Measurements from ENCODE around the gene F5. TPM values are rescaled to one million over a fixed set of nuclear protein-coding genes. Genes with fewer than 3 reads are reported as not detected.

The F5 gene
- total and polyA plus RNA-seq, 2 of the 13 experiments (the other 11 are each of a cell fraction or from before 2014, with no cell fraction given): 38.3 to 64.0 TPM

DNA sequence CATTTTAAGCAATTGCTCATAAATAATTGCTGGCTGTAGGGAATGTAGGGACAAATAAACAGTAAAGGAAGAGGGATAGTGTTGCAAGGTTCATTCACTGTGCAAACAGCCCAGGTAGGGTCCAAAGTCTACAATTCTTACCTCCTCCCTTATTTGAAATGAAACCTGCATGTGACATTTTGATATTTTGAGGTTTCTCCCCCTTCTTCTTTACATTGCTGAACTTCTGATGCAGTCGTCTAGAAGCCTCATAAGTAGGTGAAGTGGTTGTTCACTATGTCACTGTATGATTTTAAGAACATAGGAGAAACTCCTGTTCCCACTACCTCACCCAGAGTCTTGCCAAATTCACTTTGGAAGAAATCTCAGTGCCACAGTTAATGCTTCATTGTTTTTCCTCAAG lies 16.1 kb downstream of the F5 start (continued):
- no peak for TF ChIP-seq SOX13 (IDR thresholded peaks at IDR 0.05)
- peak in 1 of 2 experiments; percentile 82; a peak in 2 of 4 replicates for TF ChIP-seq SOX13 (CRISPR knock-in tag; conservative IDR thresholded peaks at IDR 0.05 in 1 of 2, IDR thresholded peaks at IDR 0.05 in 1 of 2)
- TF ChIP-seq, protein P1, sequence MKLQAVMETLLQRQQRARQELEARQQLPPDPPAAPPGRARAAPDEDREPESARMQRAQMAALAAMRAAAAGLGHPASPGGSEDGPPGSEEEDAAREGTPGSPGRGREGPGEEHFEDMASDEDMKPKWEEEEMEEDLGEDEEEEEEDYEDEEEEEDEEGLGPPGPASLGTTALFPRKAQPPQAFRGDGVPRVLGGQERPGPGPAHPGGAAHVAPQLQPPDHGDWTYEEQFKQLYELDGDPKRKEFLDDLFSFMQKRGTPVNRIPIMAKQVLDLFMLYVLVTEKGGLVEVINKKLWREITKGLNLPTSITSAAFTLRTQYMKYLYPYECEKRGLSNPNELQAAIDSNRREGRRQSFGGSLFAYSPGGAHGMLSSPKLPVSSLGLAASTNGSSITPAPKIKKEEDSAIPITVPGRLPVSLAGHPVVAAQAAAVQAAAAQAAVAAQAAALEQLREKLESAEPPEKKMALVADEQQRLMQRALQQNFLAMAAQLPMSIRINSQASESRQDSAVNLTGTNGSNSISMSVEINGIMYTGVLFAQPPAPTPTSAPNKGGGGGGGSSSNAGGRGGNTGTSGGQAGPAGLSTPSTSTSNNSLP (IDR thresholded peaks at IDR 0.05; ENCODE audit: low read depth, low read length): peak; percentile 96
- 0 out of 2 replicates have a peak, but pooled peaks have one; percentile 11 for TF ChIP-seq RBFOX2 (IDR thresholded peaks at IDR 0.05; ENCODE audit: low read depth, low read length)
- peak; percentile 73 for TF ChIP-seq SIX4 (CRISPR knock-in tag; IDR thresholded peaks at IDR 0.05)
- peak; percentile 61; the same call in 1 of the 2 replicates for TF ChIP-seq RNF219 (CRISPR knock-in tag; IDR thresholded peaks at IDR 0.05)
- TF ChIP-seq MED13 (CRISPR knock-in tag; IDR thresholded peaks at IDR 0.05): 0 out of 2 replicates have a peak, but pooled peaks have one; percentile 26
- TF ChIP-seq HHEX (CRISPR knock-in tag; IDR thresholded peaks at IDR 0.05): 0 out of 2 replicates have a peak, but pooled peaks have one; percentile 20
- TF ChIP-seq MBD4 (IDR thresholded peaks at IDR 0.05; ENCODE audit: borderline replicate concordance, low read length): peak; percentile 80; the same call in 1 of the 2 replicates
- TF ChIP-seq THAP11 (CRISPR knock-in tag; IDR thresholded peaks at IDR 0.05): 0 out of 2 replicates have a peak, but pooled peaks have one; percentile 56
- TF ChIP-seq MIER3 (CRISPR knock-in tag; IDR thresholded peaks at IDR 0.05; ENCODE audit: borderline replicate concordance): peak; percentile 61; the same call in 1 of the 2 replicates
- TF ChIP-seq ZGPAT (CRISPR knock-in tag; IDR thresholded peaks at IDR 0.05): peak; percentile 56; the same call in 1 of the 2 replicates
- TF ChIP-seq SALL1 (CRISPR knock-in tag; IDR thresholded peaks at IDR 0.05): peak; percentile 92; the same call in 1 of the 2 replicates
- TF ChIP-seq BCL6 (CRISPR knock-in tag; IDR thresholded peaks at IDR 0.05): 0 out of 2 replicates have a peak, but pooled peaks have one; percentile 48
- peak; percentile 81 for TF ChIP-seq TEAD3 (CRISPR knock-in tag; optimal IDR thresholded peaks at IDR 0.05; ENCODE audit: borderline replicate concordance)
- TF ChIP-seq ZNF614 (CRISPR knock-in tag; IDR thresholded peaks at IDR 0.05; ENCODE audit: borderline replicate concordance): 0 out of 2 replicates have a peak, but pooled peaks have one; percentile 23
- TF ChIP-seq EP300 (IDR thresholded peaks at IDR 0.05; ENCODE audit: low read depth in 2 of 2, low read length in 2 of 2): peak; percentile 87 to 94
- TF ChIP-seq EP300 (CRISPR knock-in tag; IDR thresholded peaks at IDR 0.05; ENCODE audit: borderline replicate concordance): peak; percentile 72; the same call in 1 of the 2 replicates
- 0 out of 2 replicates have a peak, but pooled peaks have one; percentile 26 for TF ChIP-seq RERE (CRISPR knock-in tag; IDR thresholded peaks at IDR 0.05; ENCODE audit: low read depth)
- peak; percentile 15 for TF ChIP-seq SMC3 (IDR thresholded peaks at IDR 0.05; ENCODE audit: low read length)

Measured in HepG2 (cell line).